ENCODE results near the gene TTC28. TPM values are rescaled to one million over a fixed set of nuclear protein-coding genes. Genes with fewer than 3 reads are reported as not detected.

The TTC28 gene
- total RNA-seq, 2 donors from 2014 or later, result 5.7 to 6.0 TPM

DNA sequence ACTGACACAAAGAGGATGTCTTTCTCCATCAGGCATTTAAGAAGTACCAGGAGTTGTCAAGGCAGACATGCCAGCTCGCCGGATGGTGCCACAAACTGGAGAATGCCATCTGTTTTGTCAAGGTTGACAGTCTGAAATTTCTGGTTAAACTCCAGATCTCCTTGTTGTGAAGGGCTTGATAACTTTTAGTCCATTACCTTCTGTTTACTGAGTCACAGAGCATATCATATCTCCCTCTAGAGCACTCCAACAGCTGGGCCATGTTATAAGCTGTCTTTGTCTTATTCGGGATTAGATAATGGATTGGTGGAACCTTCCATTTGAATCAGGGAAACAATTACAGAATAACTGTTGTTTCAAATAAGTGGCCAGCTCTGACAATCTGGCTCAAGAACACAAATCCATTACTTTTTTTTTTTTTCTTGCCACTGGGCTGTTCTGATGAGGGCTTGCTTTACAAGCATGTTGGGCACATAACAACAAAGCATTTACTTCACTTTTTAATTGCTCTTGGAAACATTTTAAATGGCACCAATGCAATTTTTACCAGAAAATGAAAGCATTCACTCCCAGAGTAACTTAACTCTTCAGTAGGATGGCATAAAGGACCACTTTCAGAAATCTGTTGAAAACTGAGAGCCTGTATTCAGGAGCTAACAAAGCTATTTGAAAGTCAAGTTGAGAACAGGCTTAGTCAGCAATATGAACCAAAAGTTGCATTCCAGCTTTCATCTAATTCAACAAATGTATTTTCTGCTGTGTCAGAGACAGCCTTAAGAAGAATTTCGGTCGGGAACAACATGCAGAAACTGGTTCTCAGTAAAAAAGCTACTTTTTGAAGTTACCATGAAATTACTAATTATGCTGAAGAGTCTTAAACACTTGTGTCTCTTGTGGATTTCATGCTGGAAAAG, 533.0 kb downstream of the TTC28 start:
- Mint-ChIP-seq H3K4me3 (no peak overlapping the region), H3K36me3 (no peaks in the 10 kb centered on the region), H3K27ac (no peak overlapping the region), H3K9me3 (no peaks in the 10 kb centered on the region), H3K4me1 (ENCODE audit: low read depth in 2 of 2) (no peaks in the 10 kb centered on the region), H3K27me3 (peaks cover 6 to 12% of the 10 kb centered on the region in 2 donors)
- ATAC-seq (no peak), DNase-seq (ENCODE audit: low spot score) (no peak)

GRCh38 chr22:28143961-28144745, 535.5 kb downstream of the TTC28 start:
- H3K27ac Mint-ChIP-seq, result no peak overlapping the region
- ATAC-seq, result no peak
- H3K27me3 Mint-ChIP-seq, result peaks cover 6 to 16% of the 10 kb centered on the region in 2 donors
- no peaks in the 10 kb centered on the region for H3K4me1 Mint-ChIP-seq (ENCODE audit: low read depth in 2 of 2)
- DNase-seq (ENCODE audit: low spot score), result no peak
- no peaks in the 10 kb centered on the region for H3K36me3 Mint-ChIP-seq
- H3K9me3 Mint-ChIP-seq, result no peaks in the 10 kb centered on the region
- no peak overlapping the region for H3K4me3 Mint-ChIP-seq

GRCh38 chr22:28143241-28143865, 536.3 kb downstream of the TTC28 start:
- ATAC-seq, result no peak
- no peaks in the 10 kb centered on the region for H3K4me1 Mint-ChIP-seq (ENCODE audit: low read depth in 2 of 2)

DNA sequence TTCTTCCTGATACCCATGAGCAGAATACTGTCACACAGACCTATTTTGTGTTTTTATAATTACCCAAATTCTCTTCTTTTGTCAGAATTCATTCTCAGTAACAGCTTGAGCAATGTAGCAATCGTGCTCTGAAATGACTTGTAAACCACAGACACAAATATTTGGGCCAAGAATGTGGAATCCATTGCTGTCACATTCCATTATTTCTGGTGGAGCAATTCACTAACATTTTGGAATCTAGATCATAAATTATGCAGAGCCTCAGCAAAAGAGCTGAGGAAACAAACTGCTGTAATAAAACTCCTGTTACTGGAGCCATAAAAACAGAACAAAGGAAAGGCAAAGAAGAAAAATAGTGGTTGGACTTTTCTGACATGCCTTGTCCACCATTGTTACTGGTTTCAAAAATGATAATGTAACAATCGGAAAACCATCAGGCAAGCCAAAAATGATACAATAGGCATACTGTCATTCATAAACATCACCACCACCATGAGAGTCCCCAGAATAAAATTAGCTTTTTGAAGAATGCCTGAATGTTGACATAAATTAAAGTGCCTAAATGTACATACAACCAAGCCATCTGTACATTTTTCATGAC, 537.2 kb downstream of the TTC28 start:
- Mint-ChIP-seq H3K27ac (no peak overlapping the region), H3K4me3 (no peak overlapping the region), H3K27me3 (peaks cover 6 to 16% of the 10 kb centered on the region in 2 donors), H3K36me3 (no peaks in the 10 kb centered on the region), H3K9me3 (no peaks in the 10 kb centered on the region), H3K4me1 (ENCODE audit: low read depth in 2 of 2) (no peaks in the 10 kb centered on the region)
- DNase-seq (ENCODE audit: low spot score), result no peak
- ATAC-seq, result no peak

More at GRCh38 chr22:28143241-28143865, 536.3 kb downstream of the TTC28 start:
- Mint-ChIP-seq H3K27me3 (peaks cover 6 to 16% of the 10 kb centered on the region in 2 donors), H3K4me3 (no peak overlapping the region), H3K9me3 (no peaks in the 10 kb centered on the region), H3K36me3 (no peaks in the 10 kb centered on the region), H3K27ac (no peak overlapping the region)
- DNase-seq (ENCODE audit: low spot score), result no peak

DNA sequence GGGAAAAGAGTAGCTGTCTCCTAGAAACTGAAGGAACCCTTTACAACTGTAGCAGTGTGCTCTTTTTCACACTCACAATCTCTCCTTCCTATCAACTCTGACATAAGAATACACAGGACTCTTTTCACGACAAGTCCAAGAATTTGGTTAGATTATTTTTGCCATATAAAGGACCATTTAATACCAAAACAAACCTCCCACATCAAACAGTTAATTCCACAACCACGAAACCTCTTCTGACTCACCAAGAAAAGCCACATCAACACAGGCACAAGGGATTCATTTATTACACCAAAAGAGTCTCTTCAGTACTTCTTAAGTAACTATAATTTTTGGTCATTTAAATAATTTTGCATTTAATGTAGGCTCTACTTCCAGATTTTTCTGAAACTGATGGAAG, 538.0 kb downstream of the TTC28 start:
- no peak overlapping the region for H3K27ac Mint-ChIP-seq
- H3K4me1 Mint-ChIP-seq (ENCODE audit: low read depth in 2 of 2), result no peaks in the 10 kb centered on the region
- H3K27me3 Mint-ChIP-seq, result peaks cover 6 to 16% of the 10 kb centered on the region in 2 donors
- ATAC-seq (no peak), DNase-seq (ENCODE audit: low spot score) (no peak)
- no peak overlapping the region for H3K4me3 Mint-ChIP-seq
- no peaks in the 10 kb centered on the region for H3K9me3 Mint-ChIP-seq
- H3K36me3 Mint-ChIP-seq, result no peaks in the 10 kb centered on the region

- Mint-ChIP-seq H3K9me3 (no peaks in the 10 kb centered on the region), H3K36me3 (no peaks in the 10 kb centered on the region), H3K27me3 (peaks cover 8 to 20% of the 10 kb centered on the region in 2 donors), H3K27ac (no peak overlapping the region), H3K4me3 (no peak overlapping the region), H3K4me1 (ENCODE audit: low read depth in 2 of 2) (no peaks in the 10 kb centered on the region)
- no peak for DNase-seq (ENCODE audit: low spot score)
- no peak for ATAC-seq
Measured at GRCh38 chr22:28139961-28140360, 539.7 kb downstream of the TTC28 start.

- H3K27me3 Mint-ChIP-seq, result peaks cover 9 to 21% of the 10 kb centered on the region in 2 donors
- H3K36me3 Mint-ChIP-seq, result no peaks in the 10 kb centered on the region
Measured at GRCh38 chr22:28139516-28139915, 540.1 kb downstream of the TTC28 start.

DNA sequence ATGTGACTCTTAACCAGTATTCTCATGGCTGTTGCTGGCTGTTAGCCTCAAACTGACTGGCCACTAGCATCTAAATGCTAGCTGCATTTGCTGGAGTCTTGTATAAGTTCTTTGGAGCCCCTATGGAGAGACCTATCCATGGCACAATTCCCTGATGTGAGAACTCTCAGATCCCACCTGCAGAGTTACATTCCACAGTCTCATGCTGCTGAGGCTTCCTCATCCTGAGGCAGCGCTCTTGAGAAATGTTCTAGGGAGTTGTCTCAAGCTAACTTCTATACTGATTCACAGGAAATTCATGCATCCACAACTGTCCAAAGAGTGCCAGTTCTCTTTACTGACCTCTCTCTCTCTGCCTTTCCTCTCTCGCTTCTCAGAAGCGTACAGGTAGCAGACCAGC, 542.6 kb downstream of the TTC28 start:
- H3K4me3 Mint-ChIP-seq, result no peak overlapping the region
- no peak overlapping the region for H3K27ac Mint-ChIP-seq
- no peaks in the 10 kb centered on the region for H3K36me3 Mint-ChIP-seq
- DNase-seq (ENCODE audit: low spot score) (no peak), ATAC-seq (no peak)
- peaks cover 8 to 9% of the 10 kb centered on the region in 2 donors for H3K27me3 Mint-ChIP-seq
- H3K9me3 Mint-ChIP-seq, result no peaks in the 10 kb centered on the region
- H3K4me1 Mint-ChIP-seq (ENCODE audit: low read depth in 2 of 2), result no peaks in the 10 kb centered on the region

More at GRCh38 chr22:28139516-28139915, 540.1 kb downstream of the TTC28 start:
- H3K9me3 Mint-ChIP-seq, result no peaks in the 10 kb centered on the region
- ATAC-seq, result no peak
- H3K4me1 Mint-ChIP-seq (ENCODE audit: low read depth in 2 of 2), result no peaks in the 10 kb centered on the region
- no peak overlapping the region for H3K27ac Mint-ChIP-seq
- no peak for DNase-seq (ENCODE audit: low spot score)
- no peak overlapping the region for H3K4me3 Mint-ChIP-seq

GRCh38 chr22:28132466-28132865, 547.2 kb downstream of the TTC28 start:
- Mint-ChIP-seq H3K36me3 (no peaks in the 10 kb centered on the region), H3K4me3 (no peak overlapping the region), H3K4me1 (ENCODE audit: low read depth in 2 of 2) (no peaks in the 10 kb centered on the region), H3K27me3 (peaks cover 14 to 17% of the 10 kb centered on the region in 2 donors), H3K9me3 (no peaks in the 10 kb centered on the region), H3K27ac (no peak overlapping the region)
- DNase-seq (ENCODE audit: low spot score), result no peak
- ATAC-seq, result no peak

GRCh38 chr22:28129319-28129962, 550.2 kb downstream of the TTC28 start:
- H3K27ac Mint-ChIP-seq, result no peak overlapping the region

GRCh38 chr22:28128827-28129226, 550.8 kb downstream of the TTC28 start:
- Mint-ChIP-seq H3K36me3 (no peaks in the 10 kb centered on the region), H3K4me3 (no peak overlapping the region), H3K4me1 (ENCODE audit: low read depth in 2 of 2) (no peaks in the 10 kb centered on the region), H3K9me3 (no peaks in the 10 kb centered on the region), H3K27ac (no peak overlapping the region), H3K27me3 (peaks cover 14 to 24% of the 10 kb centered on the region in 2 donors)
- no peak for DNase-seq (ENCODE audit: low spot score)
- ATAC-seq, result no peak

More at GRCh38 chr22:28129319-28129962, 550.2 kb downstream of the TTC28 start:
- H3K36me3 Mint-ChIP-seq, result no peaks in the 10 kb centered on the region
- H3K4me1 Mint-ChIP-seq (ENCODE audit: low read depth in 2 of 2), result no peaks in the 10 kb centered on the region
- DNase-seq (ENCODE audit: low spot score) (no peak), ATAC-seq (no peak)
- no peaks in the 10 kb centered on the region for H3K9me3 Mint-ChIP-seq
- peaks cover 16 to 18% of the 10 kb centered on the region in 2 donors for H3K27me3 Mint-ChIP-seq
- H3K4me3 Mint-ChIP-seq, result no peak overlapping the region

DNA sequence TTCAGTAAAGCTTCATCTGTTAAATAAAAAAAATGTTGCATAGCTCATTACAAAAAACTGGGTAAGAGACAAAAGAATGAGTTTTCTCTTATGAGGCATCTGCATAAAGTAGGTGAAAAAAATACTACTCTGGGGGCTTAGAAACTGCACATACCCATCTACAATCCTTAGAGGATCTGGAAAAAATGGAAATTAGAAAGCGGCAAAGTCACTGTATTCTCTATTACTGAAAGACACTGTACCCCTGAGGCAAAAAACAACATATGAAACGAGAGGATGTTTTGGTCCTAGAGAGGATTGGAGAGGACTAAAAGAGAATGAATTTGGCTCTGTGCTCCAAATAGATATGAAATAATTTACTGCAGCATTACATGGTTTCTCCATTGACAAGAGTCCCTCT, 553.8 kb downstream of the TTC28 start:
- Mint-ChIP-seq H3K4me3 (no peak overlapping the region), H3K4me1 (ENCODE audit: low read depth in 2 of 2) (no peaks in the 10 kb centered on the region), H3K9me3 (no peaks in the 10 kb centered on the region), H3K27ac (no peak overlapping the region), H3K36me3 (no peaks in the 10 kb centered on the region), H3K27me3 (peaks cover 14 to 32% of the 10 kb centered on the region in 2 donors)
- no peak for ATAC-seq
- no peak for DNase-seq (ENCODE audit: low spot score)
